ENCODE results near the gene KAT8. TPM values are rescaled to one million over a fixed set of nuclear protein-coding genes. Genes with fewer than 3 reads are reported as not detected.

The KAT8 gene
- total RNA-seq, 1 experiment from 2014 or later: 35.1 TPM

DNA sequence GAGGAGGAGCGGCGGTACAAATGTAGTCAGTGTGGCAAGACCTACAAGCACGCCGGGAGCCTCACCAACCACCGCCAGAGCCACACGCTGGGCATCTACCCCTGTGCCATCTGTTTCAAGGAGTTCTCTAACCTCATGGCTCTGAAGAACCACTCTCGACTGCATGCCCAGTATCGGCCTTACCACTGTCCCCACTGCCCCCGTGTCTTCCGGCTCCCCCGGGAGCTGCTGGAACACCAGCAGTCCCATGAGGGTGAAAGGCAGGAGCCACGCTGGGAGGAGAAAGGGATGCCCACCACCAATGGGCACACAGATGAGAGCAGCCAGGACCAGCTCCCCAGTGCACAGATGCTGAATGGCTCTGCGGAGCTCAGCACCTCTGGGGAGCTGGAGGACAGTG is 40.4 kb upstream of the KAT8 start:
- Histone ChIP-seq H3K4me1 (ENCODE audit: insufficient read depth, low read length) (0 out of 2 replicates have a peak, but pooled peaks cover 8% of the 10 kb centered on the region), H3K9ac (ENCODE audit: low read length) (no peak overlapping the region), H3K27ac (ENCODE audit: low read length) (no peak overlapping the region), H4K20me1 (ENCODE audit: low read length) (no peaks in the 10 kb centered on the region), H3K27me3 (ENCODE audit: low read length) (no peaks in the 10 kb centered on the region), H3K4me3 (ENCODE audit: low read length) (no peak overlapping the region), H3K9me3 (ENCODE audit: low read length) (no peaks in the 10 kb centered on the region), H3K9me2 (replicated peaks; ENCODE audit: low read length) (no peaks in the 10 kb centered on the region), H3F3A (ENCODE audit: low read length, unreplicated experiment) (no peaks in the 10 kb centered on the region), H3K79me2 (ENCODE audit: low read length) (peaks cover 46% of the 10 kb centered on the region), H3K36me3 (ENCODE audit: low read depth, low read length) (peaks cover 10% of the 10 kb centered on the region), H3K4me2 (ENCODE audit: low read length) (no peak overlapping the region), H2AFZ (ENCODE audit: low read length) (no peak overlapping the region)
- DNase-seq (no peak), ATAC-seq (no peak)
- intact Hi-C loops (cut with micrococcal nuclease): no loop called here
- TF ChIP-seq, protein P1, sequence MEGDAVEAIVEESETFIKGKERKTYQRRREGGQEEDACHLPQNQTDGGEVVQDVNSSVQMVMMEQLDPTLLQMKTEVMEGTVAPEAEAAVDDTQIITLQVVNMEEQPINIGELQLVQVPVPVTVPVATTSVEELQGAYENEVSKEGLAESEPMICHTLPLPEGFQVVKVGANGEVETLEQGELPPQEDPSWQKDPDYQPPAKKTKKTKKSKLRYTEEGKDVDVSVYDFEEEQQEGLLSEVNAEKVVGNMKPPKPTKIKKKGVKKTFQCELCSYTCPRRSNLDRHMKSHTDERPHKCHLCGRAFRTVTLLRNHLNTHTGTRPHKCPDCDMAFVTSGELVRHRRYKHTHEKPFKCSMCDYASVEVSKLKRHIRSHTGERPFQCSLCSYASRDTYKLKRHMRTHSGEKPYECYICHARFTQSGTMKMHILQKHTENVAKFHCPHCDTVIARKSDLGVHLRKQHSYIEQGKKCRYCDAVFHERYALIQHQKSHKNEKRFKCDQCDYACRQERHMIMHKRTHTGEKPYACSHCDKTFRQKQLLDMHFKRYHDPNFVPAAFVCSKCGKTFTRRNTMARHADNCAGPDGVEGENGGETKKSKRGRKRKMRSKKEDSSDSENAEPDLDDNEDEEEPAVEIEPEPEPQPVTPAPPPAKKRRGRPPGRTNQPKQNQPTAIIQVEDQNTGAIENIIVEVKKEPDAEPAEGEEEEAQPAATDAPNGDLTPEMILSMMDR (conservative IDR thresholded peaks at IDR 0.05; ENCODE audit: low read depth, low read length): no peak
- TF ChIP-seq EZH2phosphoT487 (IDR thresholded peaks at IDR 0.05; ENCODE audit: borderline replicate concordance, low read length): no peak
- TF ChIP-seq EZH2 (IDR thresholded peaks at IDR 0.05; ENCODE audit: low read length, unreplicated experiment): no peak
- BruUV-seq (replicated peaks): no TSS peak
- ChIA-PET CTCF (no interaction called here), POLR2A (ENCODE audit: unreplicated experiment) (no interaction called here)

DNA sequence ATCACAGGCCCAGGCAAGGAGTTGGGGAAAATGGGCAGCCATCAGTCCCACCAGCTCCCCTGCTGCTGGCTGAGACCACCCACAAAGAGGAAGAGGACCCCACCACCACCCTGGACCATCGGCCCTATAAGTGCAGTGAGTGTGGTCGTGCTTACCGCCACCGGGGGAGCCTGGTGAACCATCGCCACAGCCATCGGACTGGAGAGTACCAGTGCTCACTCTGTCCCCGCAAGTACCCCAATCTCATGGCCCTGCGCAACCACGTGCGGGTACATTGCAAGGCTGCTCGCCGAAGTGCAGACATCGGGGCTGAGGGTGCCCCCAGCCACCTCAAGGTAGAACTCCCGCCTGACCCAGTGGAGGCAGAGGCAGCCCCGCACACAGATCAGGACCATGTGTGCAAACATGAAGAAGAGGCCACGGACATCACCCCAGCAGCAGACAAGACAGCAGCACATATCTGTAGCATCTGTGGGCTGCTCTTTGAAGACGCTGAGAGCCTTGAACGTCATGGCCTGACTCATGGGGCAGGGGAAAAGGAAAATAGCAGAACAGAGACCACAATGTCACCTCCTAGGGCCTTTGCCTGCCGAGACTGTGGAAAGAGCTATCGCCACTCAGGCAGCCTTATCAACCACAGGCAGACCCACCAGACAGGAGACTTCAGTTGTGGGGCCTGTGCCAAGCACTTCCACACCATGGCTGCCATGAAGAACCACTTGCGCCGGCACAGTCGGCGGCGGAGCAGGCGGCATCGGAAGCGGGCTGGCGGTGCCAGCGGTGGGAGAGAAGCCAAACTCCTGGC is 39.7 kb upstream of the KAT8 start:
- intact Hi-C loops (cut with micrococcal nuclease): no loop called here
- peaks cover 38% of the 10 kb centered on the region for H3K79me2 ChIP-seq (ENCODE audit: low read length)
- H3K36me3 ChIP-seq (ENCODE audit: low read depth, low read length): peaks cover 10% of the 10 kb centered on the region
- no TSS peak for BruUV-seq (replicated peaks)
- H3K9ac ChIP-seq (ENCODE audit: low read length): no peak overlapping the region
- TF ChIP-seq EZH2 (IDR thresholded peaks at IDR 0.05; ENCODE audit: low read length, unreplicated experiment) (no peak), EZH2phosphoT487 (IDR thresholded peaks at IDR 0.05; ENCODE audit: borderline replicate concordance, low read length) (no peak)
- TF ChIP-seq, protein P1 (conservative IDR thresholded peaks at IDR 0.05; ENCODE audit: low read depth, low read length): no peak
- H3K27me3 ChIP-seq (ENCODE audit: low read length): no peaks in the 10 kb centered on the region
- H3F3A ChIP-seq (ENCODE audit: low read length, unreplicated experiment): no peaks in the 10 kb centered on the region
- no peak overlapping the region for H3K4me2 ChIP-seq (ENCODE audit: low read length)
- ChIA-PET CTCF (no interaction called here), POLR2A (ENCODE audit: unreplicated experiment) (no interaction called here)
- 0 out of 2 replicates have a peak, but pooled peaks cover 6% of the 10 kb centered on the region for H3K4me1 ChIP-seq (ENCODE audit: insufficient read depth, low read length)
- no peak overlapping the region for H3K4me3 ChIP-seq (ENCODE audit: low read length)
- H3K9me2 ChIP-seq (replicated peaks; ENCODE audit: low read length): no peaks in the 10 kb centered on the region
- H4K20me1 ChIP-seq (ENCODE audit: low read length): no peaks in the 10 kb centered on the region
- H2AFZ ChIP-seq (ENCODE audit: low read length): no peak overlapping the region
- no peaks in the 10 kb centered on the region for H3K9me3 ChIP-seq (ENCODE audit: low read length)
- no peak overlapping the region for H3K27ac ChIP-seq (ENCODE audit: low read length)
- ATAC-seq (no peak), DNase-seq (no peak)

Measured in PC-3 (cell line).